Activated CD4-positive, alpha-beta T cell treated with anti-CD3 and anti-CD28 coated beads, Interleukin-2, amount 50 U/mL, for 4 hours (primary cell): ENCODE data around the gene RPS10.

Experiments used
- DNase-seq, 2 experiments: peaks; one replicate each; pipeline ENCODE4 v3.0.0-alpha.2; 2020

Gene RPS10

DNA sequence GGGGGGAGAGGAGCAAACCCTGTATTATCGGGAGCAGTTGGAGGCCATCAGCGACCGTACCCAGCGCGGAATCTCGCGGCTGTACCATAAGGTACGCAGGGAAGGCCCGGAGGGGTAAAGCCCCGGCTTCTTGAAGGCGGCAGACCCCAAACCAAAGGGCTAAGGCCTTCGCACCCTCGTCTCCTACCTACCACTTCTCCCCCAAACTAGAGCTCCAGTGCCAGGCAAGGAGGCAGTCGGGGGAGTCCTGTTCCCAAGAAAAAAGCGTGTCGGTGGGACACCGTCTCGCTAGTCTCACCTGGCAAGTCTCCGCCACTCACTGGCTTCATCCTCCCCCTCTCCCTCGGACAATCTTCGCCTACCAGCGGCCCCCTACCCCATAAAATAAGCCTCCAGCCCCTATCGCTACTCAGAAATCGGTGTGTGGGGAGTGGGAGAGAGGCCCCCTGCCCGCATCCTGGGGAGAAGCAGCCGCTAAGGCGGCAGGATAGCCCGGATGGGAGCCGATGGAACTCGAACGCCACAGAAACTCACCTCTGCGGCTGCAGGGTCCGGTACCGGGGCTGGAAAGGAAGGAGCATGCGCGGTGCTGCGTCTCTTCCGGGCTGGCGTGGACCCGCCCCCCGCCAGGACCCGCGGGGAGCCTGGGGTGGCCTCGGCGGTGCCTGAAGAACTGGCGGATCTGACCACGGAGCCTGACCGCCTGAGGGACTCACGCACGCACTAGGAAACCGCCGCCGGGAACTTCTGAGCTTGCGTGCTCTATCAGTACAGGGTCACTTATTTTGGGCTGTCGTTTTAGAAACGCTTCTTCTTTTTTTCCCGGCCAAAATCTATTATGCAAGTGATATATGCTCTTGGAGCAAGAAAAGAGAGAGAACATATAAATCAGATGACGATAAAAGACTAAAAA is at the start of gene RPS10:
TSS of gene RPS10 (minus strand) at position 572 of the 913 bp plus-strand sequence. CDS start 848 bp downstream, outside the sequence.
- DNase-seq = peak; percentile 85 to 89

DNA sequence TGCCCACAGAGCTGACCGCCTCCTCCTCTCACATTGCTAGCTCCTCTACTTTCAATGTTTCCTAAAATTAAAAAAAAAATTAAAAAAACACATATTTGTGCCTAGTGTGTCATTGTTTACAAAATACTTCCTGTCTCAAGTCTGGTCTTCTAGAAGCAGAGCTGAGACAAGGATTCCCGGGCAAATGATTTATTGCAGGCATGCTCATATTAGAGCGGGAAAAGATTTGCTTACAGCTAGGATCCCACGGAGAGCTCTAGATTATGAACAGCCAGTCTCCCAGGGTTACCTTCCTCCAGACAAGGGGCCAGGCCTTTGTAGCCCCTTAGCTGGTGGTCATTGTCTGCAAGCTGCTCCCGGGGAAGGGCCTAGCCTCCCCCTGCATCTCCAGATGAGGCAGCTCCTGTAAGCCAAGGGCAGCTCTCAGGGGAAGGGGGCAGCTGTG is 49.4 kb upstream of the RPS10 start:
- no peak for DNase-seq

DNA sequence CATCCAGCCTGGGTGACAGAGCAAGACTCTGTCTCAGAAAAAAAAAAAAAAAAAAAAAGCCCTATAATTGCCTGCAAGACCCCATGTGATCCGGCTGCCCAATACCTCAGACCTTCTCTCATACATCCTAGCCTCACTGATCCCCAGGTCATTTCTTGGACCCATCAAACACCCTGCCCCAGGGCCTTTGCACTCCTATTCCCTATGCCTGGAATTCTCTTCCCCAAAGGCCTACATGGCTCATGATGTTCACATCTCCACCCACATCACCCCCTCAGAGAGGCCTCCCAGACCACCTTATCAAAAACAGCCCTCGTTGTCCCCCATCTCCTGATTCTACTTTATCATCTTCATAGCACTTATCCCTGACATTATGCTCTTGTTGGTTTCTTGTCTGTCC is 48.9 kb upstream of the RPS10 start:
- DNase-seq = no peak

DNA sequence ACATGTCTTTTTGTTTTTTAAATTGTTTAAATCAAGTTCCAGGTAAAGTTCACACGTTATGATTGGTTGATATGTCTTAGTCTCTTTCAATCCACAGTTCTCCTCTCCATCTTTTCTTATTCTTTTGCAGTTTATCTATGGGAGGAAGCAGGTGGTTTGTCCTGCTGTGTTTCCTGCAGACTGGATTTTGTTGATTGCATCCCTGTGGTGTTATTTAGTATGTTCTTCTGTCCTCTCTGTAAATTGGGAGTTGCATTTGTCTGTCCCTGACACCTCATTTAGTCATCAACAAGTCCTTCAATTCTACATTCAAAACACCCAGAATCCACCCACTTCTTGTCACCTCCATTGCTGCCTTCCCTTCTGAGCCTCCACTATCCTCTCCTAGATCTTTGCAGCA is 48.1 kb upstream of the RPS10 start:
- DNase-seq = no peak

DNA sequence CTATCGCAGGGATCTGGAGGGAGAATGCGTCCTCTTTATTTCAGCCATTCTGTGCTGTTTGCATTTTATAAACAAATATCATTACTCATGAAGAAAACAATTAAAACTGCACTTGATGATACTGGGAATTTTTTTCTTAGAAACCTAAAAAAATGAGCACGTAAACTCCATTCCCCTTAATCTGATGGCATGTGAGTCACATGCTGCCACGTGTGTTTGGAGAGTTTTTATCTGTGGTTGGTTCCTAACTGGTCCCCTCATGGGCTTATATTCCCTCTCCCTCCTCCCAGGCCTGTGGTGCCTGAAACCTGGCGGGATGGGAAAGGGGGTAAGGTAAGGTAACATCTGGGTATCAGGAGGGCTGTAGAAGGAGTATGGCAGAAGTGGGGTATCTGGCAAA is 46.6 kb upstream of the RPS10 start:
- no peak for DNase-seq

DNA sequence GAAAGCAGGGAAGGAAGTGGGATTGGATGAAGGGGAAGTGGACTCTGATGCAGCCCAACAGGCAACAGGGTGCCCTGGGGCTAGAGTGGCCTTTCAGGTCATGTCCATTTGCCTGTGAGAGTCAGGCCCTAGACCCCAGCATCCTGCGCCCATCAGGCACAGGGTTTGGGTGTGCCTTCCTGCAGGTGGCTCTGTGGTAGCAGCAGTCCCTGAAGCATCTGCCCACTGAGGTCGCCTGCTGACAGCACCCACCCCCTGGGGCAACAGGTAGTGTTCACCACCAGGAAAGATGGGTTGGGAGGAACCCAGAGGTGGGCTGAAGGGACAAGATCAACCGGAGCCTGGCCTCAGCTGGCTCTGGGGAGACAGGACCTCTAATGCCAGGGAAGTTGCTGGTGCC is 43.6 kb upstream of the RPS10 start:
- DNase-seq = no peak

DNA sequence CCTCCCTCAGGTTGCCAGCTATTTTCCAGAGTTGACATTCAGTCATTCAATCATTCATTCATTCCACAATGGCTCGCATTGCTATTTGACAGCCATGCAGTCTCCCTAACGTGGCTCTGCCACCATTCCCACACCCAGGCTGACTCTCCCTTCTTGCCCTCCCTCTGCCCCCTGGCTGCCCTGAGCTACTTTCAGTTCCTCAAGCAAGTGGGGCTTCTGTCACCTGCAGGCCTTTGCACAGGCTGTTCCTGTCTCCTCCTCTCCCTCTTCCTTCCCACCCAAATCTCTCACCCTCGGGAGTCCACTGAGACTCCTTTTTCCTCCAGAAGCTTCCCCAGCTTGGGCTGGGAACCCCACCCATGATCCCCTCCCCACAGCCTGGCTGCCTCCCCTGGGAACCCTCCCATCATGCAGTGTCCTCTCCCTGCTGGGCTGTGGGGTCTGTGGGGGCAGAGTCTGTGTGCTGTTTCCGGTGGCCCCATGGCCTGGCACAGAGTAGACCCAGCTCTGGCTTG is 42.6 kb upstream of the RPS10 start:
- DNase-seq = no peak

DNA sequence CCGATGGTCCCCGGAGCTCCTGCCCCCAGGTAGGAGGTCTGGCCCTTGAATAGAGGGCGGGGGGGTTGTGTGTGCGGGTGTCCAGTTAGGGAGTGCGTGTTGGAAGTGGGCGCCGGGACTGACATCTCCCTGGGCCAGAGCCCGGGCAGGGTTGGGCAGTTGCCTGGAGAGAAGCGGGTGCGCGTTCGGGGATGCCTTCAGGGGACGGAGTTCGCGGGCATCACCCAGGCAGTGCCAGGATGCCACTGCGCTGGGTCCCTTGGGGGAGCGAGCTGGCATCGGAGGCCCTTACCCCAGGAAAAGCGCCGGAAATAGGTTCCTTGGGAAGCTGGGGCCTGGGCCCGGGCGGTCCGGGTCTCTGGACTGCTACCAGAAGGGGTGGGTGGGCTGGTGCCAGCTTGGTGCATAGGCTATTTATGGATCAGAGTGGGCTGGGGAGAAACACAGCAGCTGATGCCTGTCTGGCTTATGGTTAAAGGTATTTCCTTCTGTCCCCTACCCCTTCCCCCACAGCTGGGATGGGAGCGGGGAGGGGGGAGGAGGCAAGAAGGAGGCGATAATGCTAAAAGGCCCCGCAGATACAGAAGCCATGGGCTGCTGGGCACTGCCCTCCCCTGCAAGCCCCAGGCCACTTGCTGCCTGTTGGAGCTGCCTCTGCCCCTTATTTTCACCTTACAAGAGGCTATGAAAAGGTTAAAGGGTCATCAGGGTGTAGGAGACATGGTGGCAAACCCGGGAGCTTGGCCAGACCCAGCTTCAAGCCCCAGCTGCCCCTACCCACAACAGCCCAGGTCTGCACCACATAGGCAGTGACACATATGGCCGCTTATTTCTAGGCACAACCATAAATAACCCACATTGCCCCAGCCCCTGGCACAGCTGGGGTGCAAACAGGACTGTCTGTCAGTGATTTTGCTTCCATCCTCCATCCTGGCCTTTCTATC is 40.6 kb upstream of the RPS10 start:
- no peak for DNase-seq

DNA sequence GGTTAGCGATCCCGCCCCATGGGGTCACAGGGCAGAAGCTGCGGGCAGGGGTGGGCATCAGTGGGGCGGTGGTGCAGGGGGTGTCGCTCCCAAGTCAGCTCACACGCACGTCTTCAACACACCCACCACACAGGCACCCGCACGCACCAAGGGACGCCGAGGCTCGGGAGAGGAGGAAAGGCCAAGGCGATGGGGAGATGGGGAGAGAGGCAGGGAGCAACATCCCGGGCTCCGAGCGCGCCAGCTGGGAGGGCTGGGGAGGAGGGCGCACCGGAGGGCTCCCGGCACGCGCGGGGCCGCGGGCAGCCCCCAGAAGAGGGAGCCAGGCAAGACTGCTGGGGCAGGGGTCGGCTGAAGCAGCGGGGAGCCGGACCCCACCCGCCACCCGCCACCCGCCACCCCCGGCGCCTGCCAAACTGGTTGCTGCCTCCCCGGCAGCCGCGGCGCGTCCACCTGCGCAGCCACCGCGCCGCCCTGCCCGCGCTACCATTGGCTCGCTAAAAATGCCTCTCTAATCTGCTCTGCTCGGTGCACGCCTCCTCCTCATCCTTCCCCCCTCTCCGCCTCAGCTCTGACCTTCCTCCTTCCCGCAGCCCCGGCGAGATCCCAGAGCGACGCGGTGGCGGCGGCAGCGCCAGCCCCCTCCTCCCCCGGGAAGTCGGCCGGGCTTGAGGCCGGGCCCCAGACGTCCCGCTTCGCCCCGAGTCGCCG is 39.8 kb upstream of the RPS10 start, which contains the start of gene PACSIN1:
TSS of gene PACSIN1 (plus strand) at position 546 of the 711 bp plus-strand sequence. CDS start 60,230 bp downstream, outside the sequence.
- no peak for DNase-seq

DNA sequence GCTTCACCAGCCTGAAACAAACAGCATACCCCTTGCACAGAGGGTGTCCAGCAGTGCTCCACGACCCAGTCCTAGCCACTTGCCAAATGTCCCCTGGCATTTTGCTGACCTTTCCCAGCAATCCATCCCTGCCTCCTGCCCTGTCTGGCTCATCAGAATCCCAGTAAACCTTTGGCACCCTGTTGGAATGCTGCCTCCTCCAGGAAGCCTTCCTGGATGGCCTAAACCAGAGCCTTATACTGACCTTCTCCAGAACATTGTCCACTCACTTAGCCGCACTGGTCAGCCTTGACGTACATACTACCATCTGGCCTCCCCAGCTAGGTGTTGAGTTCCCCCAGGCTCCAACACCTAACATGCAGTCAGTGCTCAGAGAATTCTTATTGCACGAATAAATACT is 38.0 kb upstream of the RPS10 start:
- no peak for DNase-seq

DNA sequence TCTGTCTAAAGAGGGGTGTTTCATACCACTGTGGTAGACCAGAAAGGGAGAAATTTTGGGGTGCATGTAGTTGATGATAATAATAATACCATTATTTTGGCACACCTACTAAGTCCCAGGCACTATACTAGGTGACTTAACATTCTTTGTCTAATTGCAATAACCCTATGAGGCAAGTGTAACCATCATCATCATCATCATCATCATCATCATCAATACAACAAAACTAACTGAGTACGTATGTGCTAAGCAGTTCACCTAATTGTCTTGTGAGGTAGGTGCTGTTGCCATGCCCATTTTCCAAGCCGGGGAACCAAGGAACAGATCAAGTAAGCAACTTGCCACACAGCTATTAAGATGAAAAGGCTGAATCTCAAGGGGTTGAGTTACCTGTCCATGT is 37.4 kb upstream of the RPS10 start:
- DNase-seq = no peak

DNA sequence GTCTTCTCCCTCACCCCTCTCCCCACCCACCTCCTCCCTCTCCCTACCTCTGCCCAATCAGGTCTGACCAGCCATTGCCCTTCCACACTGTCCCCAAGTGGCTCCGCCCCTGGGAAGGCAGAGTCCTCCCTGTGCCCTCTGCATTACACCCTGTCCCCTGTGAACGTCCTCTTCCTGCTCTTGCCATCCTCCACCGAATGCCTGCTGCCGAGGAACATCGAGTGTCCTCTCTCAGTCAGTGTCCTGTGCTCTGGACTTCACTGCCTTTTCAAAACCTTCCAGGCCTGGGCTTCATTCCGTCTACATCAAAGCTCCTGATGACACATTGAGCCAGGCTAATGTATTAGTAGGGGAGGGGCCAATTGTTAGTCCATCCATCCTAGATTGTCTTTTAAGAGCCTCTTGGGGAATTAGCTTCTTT is 36.7 kb upstream of the RPS10 start:
- DNase-seq = no peak

DNA sequence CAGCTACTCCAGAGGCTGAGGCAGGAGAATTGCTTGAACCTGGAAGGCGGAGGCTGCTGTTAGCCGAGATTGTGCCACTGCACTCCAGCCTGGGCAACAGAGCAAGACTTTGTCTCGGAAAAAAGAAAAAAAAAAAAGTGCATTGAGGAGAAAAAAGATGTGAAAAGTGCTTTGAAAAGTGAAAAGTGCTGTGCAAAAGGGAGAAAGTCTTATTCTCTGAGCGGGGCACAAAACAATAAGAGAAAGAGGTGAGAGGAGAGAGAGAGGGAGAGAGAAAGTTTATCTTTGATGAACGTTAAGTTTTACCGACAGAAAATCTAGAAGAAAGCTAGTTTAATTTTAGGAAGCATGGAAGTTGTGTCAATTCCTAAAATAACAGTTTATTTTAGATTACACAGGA is 36.1 kb upstream of the RPS10 start:
- no peak for DNase-seq

DNA sequence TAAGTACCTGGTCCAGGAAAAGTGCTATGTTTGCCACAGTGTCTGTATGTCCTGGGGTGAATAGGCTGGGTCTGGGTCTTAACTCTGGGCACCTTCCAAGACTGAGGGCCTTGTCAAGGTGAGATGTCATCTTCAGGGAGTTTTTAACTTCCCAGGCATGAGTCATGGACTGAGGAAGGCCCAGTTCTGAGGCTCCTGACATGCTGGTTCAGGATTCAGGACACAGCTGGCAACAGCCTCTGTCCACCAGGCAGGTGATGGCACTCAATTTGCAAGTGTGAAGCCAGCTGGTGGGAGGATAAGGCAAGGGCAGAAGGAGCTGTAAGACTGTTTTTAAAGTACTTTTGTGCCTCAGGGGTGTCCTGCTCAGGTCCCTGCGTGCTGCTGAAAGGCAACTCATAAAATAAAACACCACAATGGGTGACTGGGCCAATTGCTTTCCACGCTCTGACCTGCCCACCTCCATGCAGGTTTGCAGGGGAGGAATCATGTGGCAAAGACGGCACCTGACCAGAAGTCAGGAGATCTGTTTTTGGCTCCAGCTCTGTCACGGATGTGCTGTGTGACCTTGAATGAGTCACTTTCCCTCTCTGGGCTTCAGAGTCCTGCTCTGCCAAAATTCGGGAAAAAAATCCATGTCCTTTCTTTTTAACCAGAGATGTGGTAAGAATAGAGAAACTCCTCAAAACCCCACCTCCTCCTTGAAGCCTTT is 35.1 kb upstream of the RPS10 start:
- no peak for DNase-seq

DNA sequence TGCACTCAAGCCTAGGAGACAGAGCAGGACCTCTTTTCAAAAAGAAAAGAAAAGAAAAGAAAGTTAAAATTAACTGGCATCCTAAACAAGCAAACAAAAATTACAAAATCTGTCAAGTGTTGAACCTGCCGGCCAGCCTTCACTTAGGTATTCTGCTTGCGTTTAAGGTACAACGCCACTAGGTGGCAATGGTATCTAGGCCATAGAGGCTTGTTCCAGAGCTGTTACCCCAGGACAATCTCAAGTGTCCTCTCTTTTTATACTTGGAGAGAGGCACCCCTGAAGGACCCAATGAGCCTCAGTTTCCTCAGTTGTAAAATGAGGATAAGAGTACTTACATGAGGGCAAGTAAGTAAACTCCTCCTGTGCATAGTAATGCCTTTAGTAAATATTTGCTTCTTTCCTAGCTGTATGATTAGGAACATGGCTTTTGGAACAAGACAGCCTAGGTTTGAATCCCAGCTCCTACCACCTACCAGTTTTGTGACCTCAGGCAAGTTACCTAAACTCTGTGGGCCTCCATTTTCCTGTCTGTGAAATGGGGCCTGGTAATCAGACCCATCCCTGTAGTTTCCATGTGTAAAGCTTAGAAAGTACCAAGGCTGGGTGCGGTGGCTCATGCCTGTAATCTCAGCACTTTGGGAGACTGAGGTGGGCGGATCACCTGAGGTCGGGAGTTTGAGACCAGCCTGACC is 34.2 kb upstream of the RPS10 start:
- peak; percentile 37 to 38 for DNase-seq

DNA sequence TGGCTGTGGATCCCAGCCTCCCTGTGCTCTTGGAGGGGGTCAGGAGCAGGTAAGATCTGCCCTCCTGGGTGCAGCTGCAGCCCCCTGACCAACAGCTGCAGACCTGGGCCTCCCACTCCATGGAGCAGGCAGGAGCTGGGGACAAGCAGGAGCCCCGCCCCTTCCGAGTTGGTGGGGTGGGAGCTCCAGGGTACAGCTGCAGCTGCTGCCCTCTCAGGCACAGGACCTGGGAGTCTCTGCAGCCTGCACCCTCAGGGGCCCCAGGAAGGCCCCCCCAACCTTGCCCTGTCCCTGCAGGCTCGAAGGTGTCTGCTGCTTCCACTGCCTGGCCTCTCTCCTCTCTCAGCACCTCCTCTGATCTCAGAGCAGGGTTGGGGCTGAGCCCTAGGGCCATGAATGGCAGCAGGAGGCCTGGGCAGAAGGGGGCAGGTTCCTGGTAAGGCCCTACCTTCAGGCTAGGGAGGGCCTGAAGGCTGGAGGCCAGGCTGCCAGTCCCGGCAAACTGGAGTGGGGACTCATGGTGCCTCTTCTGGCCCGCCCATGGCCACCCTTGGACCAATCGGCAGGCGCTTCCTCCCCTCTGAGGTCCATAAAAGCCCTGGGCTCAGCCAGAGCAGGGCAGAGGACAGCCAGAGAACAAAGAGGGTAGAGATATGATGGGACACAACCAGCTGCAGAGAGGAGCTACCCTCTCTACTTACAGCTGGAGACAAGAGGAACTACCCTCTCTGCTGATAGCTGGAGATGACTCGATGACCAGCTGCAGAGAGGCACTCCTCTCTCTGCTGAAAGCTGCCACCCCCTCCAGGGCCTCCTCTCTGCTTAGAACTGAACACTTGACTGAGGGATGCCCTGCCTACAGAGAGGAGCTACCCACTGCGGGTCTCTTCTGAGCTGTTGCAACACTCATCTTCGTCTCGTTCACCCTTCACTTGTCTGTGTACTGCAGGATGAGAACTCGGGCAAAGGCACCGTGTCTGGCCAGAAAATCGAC is 32.2 kb upstream of the RPS10 start:
- no peak for DNase-seq

DNA sequence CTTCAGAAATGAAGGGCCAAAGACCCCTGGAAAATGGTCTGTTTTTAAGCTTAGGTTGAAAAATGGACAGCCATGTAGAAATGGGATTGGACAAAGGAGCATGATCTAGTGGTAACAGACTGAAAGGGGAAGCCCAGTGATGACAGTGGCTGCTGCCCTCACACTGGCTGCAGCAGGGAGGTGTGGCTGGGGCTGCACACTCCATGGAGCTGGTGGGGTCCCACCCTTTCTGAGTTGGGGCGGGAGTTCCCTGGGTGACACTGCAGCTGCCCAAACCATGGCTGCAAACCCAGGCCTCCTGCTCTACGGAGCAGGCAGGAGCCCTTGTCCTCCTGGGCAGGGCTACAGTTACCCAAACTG is 31.5 kb upstream of the RPS10 start:
- DNase-seq = no peak

DNA sequence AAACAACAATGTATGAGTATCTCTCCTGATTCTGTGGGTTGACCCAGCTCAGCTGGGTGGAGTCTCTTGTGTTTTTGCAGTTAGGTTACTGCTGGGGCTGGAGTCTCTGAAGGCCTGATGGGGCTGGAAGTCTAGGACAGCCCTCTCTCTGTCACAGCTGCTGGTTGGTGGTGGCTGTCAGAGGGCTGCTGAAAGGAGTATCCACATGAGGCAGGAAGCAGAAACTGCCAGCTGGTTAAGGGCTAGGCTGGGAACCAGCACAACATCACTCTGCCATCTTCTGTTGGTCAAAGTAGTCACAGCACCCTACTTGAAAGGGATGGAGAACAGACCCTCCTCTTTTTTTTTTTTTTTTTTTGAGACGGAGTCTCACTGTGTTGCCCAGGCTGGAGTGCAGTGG is 30.0 kb upstream of the RPS10 start:
- DNase-seq = no peak

DNA sequence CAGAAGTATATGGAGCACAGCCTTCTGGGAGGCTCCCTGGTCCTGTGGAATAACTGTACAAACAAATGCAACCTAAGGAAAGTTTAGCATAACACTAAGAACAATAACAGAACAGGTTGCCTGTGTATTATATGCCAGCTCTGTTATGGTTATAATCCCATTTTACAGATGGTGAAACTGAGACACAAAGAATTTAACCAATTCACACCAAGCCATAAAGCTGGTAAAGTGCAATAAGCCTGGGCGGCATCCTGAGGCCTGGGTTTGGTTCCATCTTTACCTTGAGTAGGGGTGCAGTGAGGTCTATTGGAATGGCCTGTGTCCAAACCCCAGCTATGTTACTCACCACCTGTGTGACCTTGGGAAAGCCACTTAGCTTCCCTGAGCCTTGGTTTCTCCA is 25.3 kb upstream of the RPS10 start:
- DNase-seq = no peak

DNA sequence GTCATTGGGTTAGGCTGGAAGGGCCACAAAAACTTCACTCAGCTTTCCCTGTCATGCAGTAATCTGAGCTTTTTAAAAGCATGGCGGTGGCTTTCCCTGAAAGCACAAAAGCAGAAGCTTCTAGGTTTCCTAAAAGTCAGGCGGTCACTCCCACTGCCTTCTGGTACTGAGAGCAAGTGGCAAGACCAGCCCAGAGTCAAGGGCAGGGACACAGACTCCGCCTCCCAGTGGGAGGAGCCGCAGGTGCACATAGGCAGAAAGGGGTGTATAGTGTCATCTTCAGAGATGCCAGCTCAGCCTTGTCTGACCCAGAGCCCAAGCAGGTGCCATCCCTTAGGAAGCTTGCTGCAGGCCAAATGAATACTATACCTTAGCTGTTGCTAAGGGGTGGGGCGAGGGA is 22.0 kb upstream of the RPS10 start:
- DNase-seq = no peak
